Skeletal muscle satellite cell (primary cell): ENCODE results near the gene TGFB1.
A peak's percentile ranks its signal among the peaks of the same experiment; 100 is the strongest.

Experiments
- H3K27me3 ChIP-seq: 2 replicates; pipeline ENCODE4 v1.7.0; 2013; ENCODE audit warnings: low read length; ENCODE audit not compliant: control insufficient read depth, insufficient read depth
- H3K36me3 ChIP-seq: 2 replicates; pipeline ENCODE4 v1.7.0; 2013; ENCODE audit warnings: mild to moderate bottlenecking, control low read depth, low read length; ENCODE audit not compliant: insufficient read depth
- H3K4me1 ChIP-seq: 2 replicates; pipeline ENCODE4 v1.7.0; 2013; ENCODE audit warnings: low read length; ENCODE audit not compliant: control insufficient read depth, insufficient read depth
- H3K4me2 ChIP-seq: 2 replicates; pipeline ENCODE4 v1.7.0; 2013; ENCODE audit warnings: mild to moderate bottlenecking, low read length
- H3K4me3 ChIP-seq: 2 replicates; pipeline ENCODE4 v1.7.0; 2013; ENCODE audit warnings: low read length
- H3K9ac ChIP-seq: 2 replicates; pipeline ENCODE4 v1.7.0; 2013; ENCODE audit warnings: mild to moderate bottlenecking, low read depth, low read length, moderate library complexity
- H3K9me3 ChIP-seq: replicated peaks from 2 replicates; pipeline ENCODE4 v1.7.0; 2013; ENCODE audit warnings: mild to moderate bottlenecking, control low read depth, low read length

TGFB1 gene

GRCh38 chr19:41334793-41335192, 18.9 kb downstream of the TGFB1 start:
- Histone ChIP-seq H3K4me1 (no peaks in the 10 kb centered on the region), H3K36me3 (peaks cover 34% of the 10 kb centered on the region), H3K9ac (no peak overlapping the region), H3K4me3 (no peak overlapping the region), H3K27me3 (no peaks in the 10 kb centered on the region), H3K9me3 (no peaks in the 10 kb centered on the region), H3K4me2 (no peak overlapping the region)

- Histone ChIP-seq H3K9ac (no peak overlapping the region), H3K9me3 (no peaks in the 10 kb centered on the region), H3K4me3 (no peak overlapping the region), H3K36me3 (peaks cover 48% of the 10 kb centered on the region), H3K27me3 (no peaks in the 10 kb centered on the region), H3K4me2 (no peak overlapping the region), H3K4me1 (peaks cover 14% of the 10 kb centered on the region)
These were observed 21.3 kb downstream of the TGFB1 start for GRCh38 chr19:41332468-41332867.

GRCh38 chr19:41332000-41332399, 21.7 kb downstream of the TGFB1 start:
- Histone ChIP-seq H3K27me3 (no peaks in the 10 kb centered on the region), H3K4me3 (no peak overlapping the region), H3K9me3 (no peaks in the 10 kb centered on the region), H3K9ac (no peak overlapping the region), H3K4me2 (no peak overlapping the region), H3K36me3 (peaks cover 48% of the 10 kb centered on the region), H3K4me1 (peaks cover 18% of the 10 kb centered on the region)

- H3K4me2 ChIP-seq: no peak overlapping the region
- no peak overlapping the region for H3K4me3 ChIP-seq
- H3K9ac ChIP-seq: no peak overlapping the region
- H3K27me3 ChIP-seq: no peaks in the 10 kb centered on the region
- no peaks in the 10 kb centered on the region for H3K9me3 ChIP-seq
- peaks cover 43% of the 10 kb centered on the region for H3K36me3 ChIP-seq
- H3K4me1 ChIP-seq: peaks cover 27% of the 10 kb centered on the region
These were observed 22.6 kb downstream of the TGFB1 start for GRCh38 chr19:41330946-41331678.

- H3K4me1 ChIP-seq: peaks cover 34% of the 10 kb centered on the region
- H3K9ac ChIP-seq: no peak overlapping the region
- no peak overlapping the region for H3K4me2 ChIP-seq
- peaks cover 40% of the 10 kb centered on the region for H3K36me3 ChIP-seq
- H3K9me3 ChIP-seq: no peaks in the 10 kb centered on the region
- H3K27me3 ChIP-seq: no peaks in the 10 kb centered on the region
- H3K4me3 ChIP-seq: no peak overlapping the region
These were observed 23.2 kb downstream of the TGFB1 start for GRCh38 chr19:41330481-41330880.

- no peak overlapping the region for H3K9ac ChIP-seq
- no peaks in the 10 kb centered on the region for H3K27me3 ChIP-seq
- no peak overlapping the region for H3K4me3 ChIP-seq
- peaks cover 40% of the 10 kb centered on the region for H3K36me3 ChIP-seq
- H3K4me1 ChIP-seq: peaks cover 50% of the 10 kb centered on the region
- H3K9me3 ChIP-seq: no peaks in the 10 kb centered on the region
- no peak overlapping the region for H3K4me2 ChIP-seq
These were observed 24.9 kb downstream of the TGFB1 start for GRCh38 chr19:41328842-41329225.

- Histone ChIP-seq H3K4me1 (peaks cover 55% of the 10 kb centered on the region), H3K27me3 (no peaks in the 10 kb centered on the region), H3K36me3 (peaks cover 36% of the 10 kb centered on the region), H3K4me3 (peak overlapping the region; percentile 12), H3K4me2 (peak overlapping the region; percentile 76), H3K9me3 (no peaks in the 10 kb centered on the region), H3K9ac (peak overlapping the region; percentile 12)
These were observed 25.4 kb downstream of the TGFB1 start for GRCh38 chr19:41328157-41328841.

- peak overlapping the region; percentile 76 for H3K4me2 ChIP-seq
- H3K27me3 ChIP-seq: no peaks in the 10 kb centered on the region
- no peaks in the 10 kb centered on the region for H3K9me3 ChIP-seq
- peaks cover 39% of the 10 kb centered on the region for H3K36me3 ChIP-seq
- H3K9ac ChIP-seq: peak overlapping the region; percentile 12
- peaks cover 62% of the 10 kb centered on the region for H3K4me1 ChIP-seq
- peak overlapping the region; percentile 12 for H3K4me3 ChIP-seq
These were observed 26.1 kb downstream of the TGFB1 start for GRCh38 chr19:41327576-41328156.

GRCh38 chr19:41327076-41327575, 26.6 kb downstream of the TGFB1 start:
- peak overlapping the region; percentile 12 for H3K9ac ChIP-seq
- H3K36me3 ChIP-seq: peaks cover 38% of the 10 kb centered on the region
- peak overlapping the region; percentile 76 for H3K4me2 ChIP-seq
- no peaks in the 10 kb centered on the region for H3K9me3 ChIP-seq
- no peaks in the 10 kb centered on the region for H3K27me3 ChIP-seq
- H3K4me3 ChIP-seq: peak overlapping the region; percentile 12
- peaks cover 67% of the 10 kb centered on the region for H3K4me1 ChIP-seq

- Histone ChIP-seq H3K36me3 (peaks cover 36% of the 10 kb centered on the region), H3K4me3 (peak overlapping the region; percentile 48), H3K9ac (peak overlapping the region; percentile 86), H3K4me1 (peaks cover 77% of the 10 kb centered on the region), H3K9me3 (no peaks in the 10 kb centered on the region), H3K4me2 (peak overlapping the region; percentile 76), H3K27me3 (no peaks in the 10 kb centered on the region)
These were observed 27.6 kb downstream of the TGFB1 start for GRCh38 chr19:41325947-41326706.

GRCh38 chr19:41325640-41325946, 28.1 kb downstream of the TGFB1 start:
- Histone ChIP-seq H3K4me1 (peaks cover 82% of the 10 kb centered on the region), H3K36me3 (peaks cover 40% of the 10 kb centered on the region), H3K9ac (peak overlapping the region; percentile 86), H3K4me3 (peak overlapping the region; percentile 48), H3K27me3 (no peaks in the 10 kb centered on the region), H3K4me2 (peak overlapping the region; percentile 76), H3K9me3 (no peaks in the 10 kb centered on the region)
